SK-N-SH (cell line): ENCODE measurements around the gene BTG4. TPM values are rescaled to one million over a fixed set of nuclear protein-coding genes. Genes with fewer than 3 reads are reported as not detected.

Experiments
- CTCF ChIA-PET: fragments of 300-600, 350-600 bp; formaldehyde crosslinking; extraction: SDS; loops from one replicate; lab custom pipeline; 2021; lab: Yijun Ruan, JAX
- POLR2A ChIA-PET: fragments of 350-600 bp; sonication (Branson Sonifier 250); formaldehyde crosslinking; extraction: SDS; loops from one replicate; lab custom pipeline; 2020; ENCODE audit warnings: antibody characterized with exemption, inconsistent platforms; lab: Yijun Ruan, JAX
- DNase-seq: peaks from one replicate; pipeline ENCODE4 v3.0.0; 2012
- H2AFZ ChIP-seq: fragments of 200-600 bp; sonication (generic); 2 replicates; pipeline ENCODE4 v1.8.1; 2016; ENCODE audit warnings: antibody characterized with exemption, mild to moderate bottlenecking, low read depth
- H3F3A ChIP-seq: fragments of 200-600 bp; sonication (generic); replicated peaks from 2 replicates; pipeline ENCODE3; 2016; ENCODE audit warnings: antibody characterized with exemption, mild to moderate bottlenecking; ENCODE audit not compliant: insufficient read depth
- H3K27ac ChIP-seq, 2 experiments: fragments of 200-500 bp in 1 of 2; fragments of 200-600 bp in 1 of 2; sonication (Bioruptor generic) in 1 of 2; sonication (generic), shearing (Covaris generic) in 1 of 2; 2 replicates each; pipeline versions ENCODE4 v1.5.1 to v1.6.1; 2014 to 2016; ENCODE audit warnings: low read depth in 2 of 2, inconsistent platforms in 1 of 2, low read length in 1 of 2, mild to moderate bottlenecking in 1 of 2, mixed read lengths in 1 of 2
- H3K27me3 ChIP-seq: fragments of 200-600 bp; sonication (generic), shearing (Covaris generic); 2 replicates; pipeline ENCODE4 v1.6.1; 2016; ENCODE audit warnings: mixed run types; ENCODE audit not compliant: insufficient read depth
- H3K36me3 ChIP-seq, 2 experiments: fragments of 200-500 bp in 1 of 2; fragments of 200-600 bp in 1 of 2; sonication (Bioruptor generic) in 1 of 2; sonication (generic) in 1 of 2; replicated peaks in 1 of 2; 2 replicates each; pipeline versions ENCODE3 to v1.5.1; 2014 to 2016; ENCODE audit warnings: low read length in 1 of 2, mild to moderate bottlenecking in 1 of 2; ENCODE audit not compliant: insufficient read depth in 2 of 2, control insufficient read depth in 1 of 2
- H3K4me1 ChIP-seq, 2 experiments: fragments of 200-500 bp in 1 of 2; fragments of 200-600 bp in 1 of 2; sonication (Bioruptor generic) in 1 of 2; sonication (generic), shearing (Covaris generic) in 1 of 2; 2 replicates each; pipeline versions ENCODE4 v1.5.1 to v1.6.1; 2014 to 2016; ENCODE audit warnings: low read depth in 1 of 2, low read length in 1 of 2, mixed run types in 1 of 2; ENCODE audit not compliant: insufficient read depth in 2 of 2, control insufficient read depth in 1 of 2
- H3K4me2 ChIP-seq: fragments of 200-600 bp; sonication (generic), shearing (Covaris generic); 2 replicates; pipeline ENCODE4 v1.6.1; 2017; ENCODE audit warnings: mixed run types
- H3K4me3 ChIP-seq, 2 experiments: fragments of 200-500 bp in 1 of 2; fragments of 200-600 bp in 1 of 2; sonication (Bioruptor generic) in 1 of 2; sonication (generic), shearing (Covaris generic) in 1 of 2; 2 replicates each; pipeline versions ENCODE4 v1.5.1 to v1.8.1; 2014 to 2016; ENCODE audit warnings: low read depth in 2 of 2, inconsistent platforms in 1 of 2, low read length in 1 of 2, mild to moderate bottlenecking in 1 of 2, mixed read lengths in 1 of 2, moderate library complexity in 1 of 2
- H3K79me2 ChIP-seq: fragments of 200-600 bp; sonication (generic); 2 replicates; pipeline ENCODE4 v1.8.1; 2017; ENCODE audit warnings: mild to moderate bottlenecking; ENCODE audit not compliant: insufficient read depth
- H3K9ac ChIP-seq: fragments of 200-600 bp; sonication (generic); 2 replicates; pipeline ENCODE4 v1.6.1; 2017; ENCODE audit warnings: mixed run types
- H3K9me2 ChIP-seq: fragments of 200-600 bp; sonication (generic); 2 replicates; pipeline ENCODE4 v1.6.1; 2017; ENCODE audit warnings: mixed run types
- H3K9me3 ChIP-seq: fragments of 200-600 bp; sonication (generic); 2 replicates; pipeline ENCODE4 v1.6.1; 2017; ENCODE audit warnings: mixed run types, mild to moderate bottlenecking, moderate library complexity
- H4K20me1 ChIP-seq: fragments of 200-600 bp; sonication (generic); 2 replicates; pipeline ENCODE4 v1.6.1; 2017; ENCODE audit warnings: mild to moderate bottlenecking, mixed run types; ENCODE audit not compliant: insufficient read depth
- CTCF ChIP-seq: fragments of 200-600 bp; sonication (generic); IDR thresholded peaks from 2 replicates; pipeline ENCODE4 v1.6.1; 2017; ENCODE audit warnings: antibody characterized with exemption, mild to moderate bottlenecking, moderate library complexity
- FOXM1 ChIP-seq: IDR thresholded peaks from 2 replicates; pipeline ENCODE4 v1.4.0; 2012; ENCODE audit warnings: low read depth, mild to moderate bottlenecking
- GATA2 ChIP-seq: sonication (generic); formaldehyde crosslinking; IDR thresholded peaks from 2 replicates; pipeline ENCODE4 v1.5.0; 2020; ENCODE audit warnings: mild to moderate bottlenecking, missing genetic modification reagents
- MAX ChIP-seq: IDR thresholded peaks from 2 replicates; pipeline ENCODE4 v1.4.0; 2012; ENCODE audit warnings: low read depth
- MEF2A ChIP-seq: IDR thresholded peaks from 2 replicates; pipeline ENCODE4 v1.4.0; 2012; ENCODE audit warnings: low read depth, borderline replicate concordance
- REST ChIP-seq: IDR thresholded peaks from 2 replicates; pipeline ENCODE4 v1.6.1; 2012; ENCODE audit warnings: mild to moderate bottlenecking, low read depth, low read length, moderate library complexity
- RFX5 ChIP-seq: IDR thresholded peaks from 2 replicates; pipeline ENCODE4 v1.6.1; 2012; ENCODE audit warnings: mild to moderate bottlenecking, improper control_type of control experiment, low read length
- USF2 ChIP-seq: fragments of 150-350 bp; IDR thresholded peaks from 2 replicates; pipeline ENCODE4 v1.6.1; 2017; ENCODE audit warnings: antibody characterized with exemption, low read length, low read depth, borderline replicate concordance
- WGBS: methylation state at CpG from one replicate; pipeline ENCODE4 v1.1.6; 2017; ENCODE audit warnings: low lambda C conversion rate; 5-methylcytosine and 5-hydroxymethylcytosine counted together
- polyA plus RNA-seq, 3 experiments: library from polyadenylated mRNA; depleted of rRNA; stranded (reverse); fragments of >200 nt; gene quantifications; 2 replicates each; pipeline ENCODE4 v1.2.3, GENCODE V29; 2012

The BTG4 gene
- polyA plus RNA-seq, 1 of the 3 experiments (the other 2 are of a cell fraction), result 0.26 TPM

GRCh38 chr11:111460340-111460739 lies 51.8 kb downstream of the BTG4 start:
- Histone ChIP-seq H2AFZ (no peak overlapping the region), H3K9me2 (no peaks in the 10 kb centered on the region), H3K4me1 (peaks cover 0 to 4% of the 10 kb centered on the region in 2 experiments; a peak in 1 of 4 replicates), H4K20me1 (no peaks in the 10 kb centered on the region), H3K4me3 (no peak overlapping the region), H3K9ac (no peak overlapping the region), H3K79me2 (no peaks in the 10 kb centered on the region), H3K9me3 (no peaks in the 10 kb centered on the region), H3K4me2 (no peak overlapping the region), H3F3A (no peaks in the 10 kb centered on the region), H3K36me3 (no peaks in the 10 kb centered on the region), H3K27me3 (no peaks in the 10 kb centered on the region), H3K27ac (no peak overlapping the region)
- ChIA-PET POLR2A (no interaction called here), CTCF (interaction anchor here (0.8 to 1.6 kb wide), 5 partner anchors 13 to 177 kb away, joined by 3 to 4 read pairs (median 4); no protein-coding TSS in a partner anchor)
- no peak for DNase-seq
- TF ChIP-seq CTCF (no peak), USF2 (no peak), REST (no peak), RFX5 (no peak), MEF2A (no peak), FOXM1 (no peak), MAX (no peak)
- WGBS, result 60% methylated on average over 4 of the region's 4 CpGs

- DNase-seq, result peak; percentile 7
- Histone ChIP-seq H3K9me2 (no peaks in the 10 kb centered on the region), H3K9me3 (no peaks in the 10 kb centered on the region), H3K4me3 (no peak overlapping the region), H2AFZ (no peak overlapping the region), H3K4me2 (no peak overlapping the region), H3K27ac (no peak overlapping the region), H3K4me1 (no peaks in the 10 kb centered on the region; a peak in 1 of 4 replicates), H3F3A (no peaks in the 10 kb centered on the region), H3K27me3 (no peaks in the 10 kb centered on the region), H4K20me1 (no peaks in the 10 kb centered on the region), H3K79me2 (no peaks in the 10 kb centered on the region), H3K36me3 (no peaks in the 10 kb centered on the region), H3K9ac (no peak overlapping the region)
- ChIA-PET POLR2A (no interaction called here), CTCF (interaction anchor here (0.8 to 1.6 kb wide), 5 partner anchors 12 to 176 kb away, joined by 3 to 4 read pairs (median 4); no protein-coding TSS in a partner anchor)
- 85% methylated on average over 5 of the region's 9 CpGs for WGBS
- TF ChIP-seq GATA2 (CRISPR knock-in tag) (no peak), FOXM1 (no peak)
Measured at GRCh38 chr11:111459506-111460270, 52.5 kb downstream of the BTG4 start.
